Measurements from ENCODE around the gene SCN1A.
A peak's percentile ranks its signal among the peaks of the same experiment; 100 is the strongest.

Gene SCN1A

GRCh38 chr2:166081852-166082251 lies 46.0 kb downstream of the SCN1A start:
- no peak for DNase-seq (ENCODE audit: low spot score)

GRCh38 chr2:166081131-166081632 lies 46.6 kb downstream of the SCN1A start:
- DNase-seq (ENCODE audit: low spot score), result no peak

GRCh38 chr2:166074430-166074829 lies 53.4 kb downstream of the SCN1A start:
- DNase-seq (ENCODE audit: low spot score), result no peak

DNA sequence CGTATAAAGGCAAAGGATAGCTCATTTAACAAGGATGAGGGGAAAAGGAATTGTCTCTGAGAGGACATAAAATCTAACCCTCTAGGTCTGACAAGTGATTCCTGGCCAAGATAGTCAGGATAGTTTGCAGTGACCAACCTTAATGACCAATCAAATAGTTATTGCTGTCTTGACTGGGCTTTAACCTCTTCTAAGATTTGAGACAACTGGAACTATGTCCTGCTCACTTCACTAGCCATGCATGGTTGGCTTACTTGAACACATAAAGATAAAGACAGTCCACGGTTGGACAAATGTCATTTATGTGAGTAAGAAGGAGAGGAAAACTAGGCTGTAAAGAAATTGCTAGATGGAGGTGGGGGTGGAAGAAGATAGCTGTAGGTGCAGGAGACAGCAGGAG lies 53.8 kb downstream of the SCN1A start:
- DNase-seq (ENCODE audit: low spot score), result no peak

GRCh38 chr2:166070231-166070630 lies 57.6 kb downstream of the SCN1A start:
- DNase-seq (ENCODE audit: low spot score), result peak; percentile 25

- DNase-seq (ENCODE audit: low spot score), result no peak
These were observed 58.8 kb downstream of the SCN1A start for GRCh38 chr2:166068981-166069380.

DNA sequence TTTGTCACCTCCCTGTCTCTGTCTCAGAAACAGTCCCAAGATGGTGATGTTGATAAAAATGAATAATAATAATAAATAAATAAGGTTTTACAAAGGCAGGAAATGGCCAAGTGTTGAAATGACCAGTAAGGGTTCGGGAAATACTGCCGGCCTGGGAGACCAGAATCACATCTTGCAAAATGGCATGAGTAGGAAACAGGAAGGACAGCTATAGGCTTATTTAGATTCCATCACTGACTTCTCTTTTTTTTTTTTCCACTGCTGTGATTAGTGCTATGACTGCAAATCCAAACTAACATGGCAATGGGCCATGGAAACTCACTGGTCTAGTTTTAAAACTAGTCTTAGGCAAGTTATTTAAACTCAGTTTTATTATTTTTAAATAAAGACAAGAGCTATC lies 60.6 kb downstream of the SCN1A start:
- DNase-seq (ENCODE audit: low spot score), result no peak

- no peak for DNase-seq (ENCODE audit: low spot score)
These were observed 67.6 kb downstream of the SCN1A start for GRCh38 chr2:166060191-166060590.

- peak; percentile 11 for DNase-seq (ENCODE audit: low spot score)
These were observed 70.3 kb downstream of the SCN1A start for GRCh38 chr2:166057370-166058164.

DNA sequence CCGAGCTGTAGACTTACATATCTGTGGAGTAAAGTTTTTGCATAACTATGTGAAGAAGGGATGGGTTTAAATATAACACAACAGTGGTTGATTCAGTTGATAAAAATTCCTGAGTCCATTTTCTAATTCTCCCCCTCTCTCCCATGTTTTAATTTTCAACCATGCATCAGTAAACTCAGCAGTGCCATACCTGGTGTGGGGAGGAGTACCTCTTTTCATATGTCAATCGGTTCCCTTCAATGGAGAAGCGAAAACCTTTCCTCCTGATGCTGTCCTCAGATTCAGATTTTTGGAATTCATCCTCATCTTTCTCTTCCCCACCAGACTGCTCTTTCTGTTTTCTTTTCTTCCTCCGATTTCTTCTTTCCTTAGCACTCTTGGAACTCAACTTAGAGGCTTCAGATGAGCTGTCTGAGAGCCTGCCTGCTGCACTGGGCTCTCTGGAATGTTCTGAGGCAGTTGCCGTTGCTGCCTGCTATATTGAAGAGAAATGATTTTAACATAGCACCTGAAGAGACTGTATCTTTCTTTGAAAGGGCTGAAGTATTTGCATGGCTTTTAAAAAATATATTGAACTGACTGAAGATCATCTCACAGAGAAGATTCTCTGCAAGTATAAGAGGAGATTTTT lies 82.9 kb downstream of the SCN1A start:
- no peak for DNase-seq (ENCODE audit: low spot score)

- DNase-seq (ENCODE audit: low spot score), result no peak
These were observed 84.9 kb downstream of the SCN1A start for GRCh38 chr2:166042768-166043390.

- DNase-seq (ENCODE audit: low spot score), result no peak
These were observed 85.5 kb downstream of the SCN1A start for GRCh38 chr2:166042356-166042755.

- no peak for DNase-seq (ENCODE audit: low spot score)
These were observed 86.2 kb downstream of the SCN1A start for GRCh38 chr2:166041613-166042012.

GRCh38 chr2:166032361-166032760 lies 95.5 kb downstream of the SCN1A start:
- no peak for DNase-seq (ENCODE audit: low spot score)

DNA sequence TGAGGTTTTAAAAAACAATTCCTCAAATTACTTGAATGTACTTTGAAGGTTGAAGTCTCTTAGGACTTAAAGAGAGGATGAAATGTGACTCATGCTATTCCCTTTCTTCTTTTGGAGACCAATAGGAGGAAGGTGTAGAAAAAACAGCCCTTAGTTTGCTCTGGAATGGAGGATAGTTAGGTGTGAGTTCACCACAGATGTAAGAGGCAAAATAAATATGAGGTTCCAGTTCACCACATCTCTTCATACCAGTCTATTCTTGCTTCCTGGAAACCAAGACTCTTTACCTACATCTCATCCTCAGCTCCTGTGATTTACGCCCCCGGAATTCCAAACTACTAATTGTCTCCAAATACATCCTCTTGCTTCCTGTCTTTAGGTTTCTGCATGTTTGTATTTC lies 96.8 kb downstream of the SCN1A start:
- DNase-seq (ENCODE audit: low spot score), result no peak

GRCh38 chr2:166025313-166025712 lies 102.5 kb downstream of the SCN1A start:
- DNase-seq (ENCODE audit: low spot score), result no peak

GRCh38 chr2:166017208-166017607 lies 110.6 kb downstream of the SCN1A start:
- DNase-seq (ENCODE audit: low spot score), result no peak

DNA sequence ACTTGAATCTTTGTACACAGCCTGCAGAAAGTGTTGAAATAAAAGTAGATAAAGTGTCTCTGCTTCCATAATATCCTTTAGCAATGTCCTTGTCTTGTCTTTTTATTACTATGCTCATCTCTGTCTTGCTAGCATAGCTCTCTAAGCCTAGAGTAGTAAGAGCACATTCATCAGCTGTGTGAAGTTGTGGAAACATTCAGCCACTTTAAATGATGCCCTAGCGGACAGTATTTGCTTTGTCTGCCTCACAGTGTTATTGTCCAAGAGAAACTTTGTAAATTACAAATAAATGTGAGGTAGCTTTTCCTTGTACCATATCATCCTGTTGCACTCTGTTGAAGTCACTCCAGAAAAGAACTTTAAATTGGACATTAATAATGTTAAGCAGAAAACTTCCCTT lies 113.9 kb downstream of the SCN1A start:
- no peak for DNase-seq (ENCODE audit: low spot score)

GRCh38 chr2:166011660-166012059 lies 116.2 kb downstream of the SCN1A start:
- DNase-seq (ENCODE audit: low spot score), result no peak

DNA sequence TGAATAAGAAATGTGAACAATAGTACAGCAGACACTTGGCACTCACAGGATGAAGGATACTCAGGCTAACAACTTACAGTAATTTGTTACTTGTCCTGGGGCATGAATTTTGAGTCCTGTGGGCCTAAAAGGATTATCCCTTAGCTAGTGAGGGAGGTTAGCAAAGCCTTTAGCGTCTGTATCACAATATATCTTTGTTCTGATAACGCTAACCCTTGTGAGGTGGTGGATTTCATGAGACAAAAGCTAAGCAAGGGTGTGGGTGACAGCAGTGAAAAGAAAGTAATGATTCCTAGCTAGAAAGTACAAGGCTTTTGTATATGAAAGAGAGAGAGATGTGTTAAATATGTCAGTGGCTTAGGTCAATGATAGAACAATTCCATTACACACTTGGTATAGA lies 127.4 kb downstream of the SCN1A start:
- DNase-seq (ENCODE audit: low spot score), result no peak

DNA sequence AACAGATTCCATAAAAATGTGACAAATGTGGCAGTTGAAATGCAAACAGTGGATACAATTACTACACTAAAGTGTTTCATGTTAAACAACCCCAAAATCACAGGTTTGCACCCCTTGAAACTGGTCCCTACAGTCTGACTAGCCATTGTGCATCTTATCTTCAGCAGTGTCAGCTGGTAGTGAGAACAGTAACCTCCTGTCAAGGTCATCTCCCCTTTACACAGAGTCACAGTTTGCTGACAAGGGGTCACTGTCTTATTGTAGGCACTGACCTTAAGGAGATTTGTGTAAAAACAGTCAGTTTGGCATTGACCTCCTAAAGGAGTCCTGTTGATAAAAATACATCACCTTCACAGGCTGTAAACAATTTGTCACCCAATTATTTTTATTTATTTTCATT lies 137.0 kb downstream of the SCN1A start:
- DNase-seq (ENCODE audit: low spot score), result no peak

GRCh38 chr2:165989851-165990250 lies 138.0 kb downstream of the SCN1A start:
- DNase-seq (ENCODE audit: low spot score), result peak; percentile 16

- DNase-seq (ENCODE audit: low spot score), result no peak
These were observed 142.7 kb downstream of the SCN1A start for GRCh38 chr2:165985120-165985519.

Data from SK-N-DZ (cell line).